ENCODE results near the gene ENPP7.

The ENPP7 gene, protein sequence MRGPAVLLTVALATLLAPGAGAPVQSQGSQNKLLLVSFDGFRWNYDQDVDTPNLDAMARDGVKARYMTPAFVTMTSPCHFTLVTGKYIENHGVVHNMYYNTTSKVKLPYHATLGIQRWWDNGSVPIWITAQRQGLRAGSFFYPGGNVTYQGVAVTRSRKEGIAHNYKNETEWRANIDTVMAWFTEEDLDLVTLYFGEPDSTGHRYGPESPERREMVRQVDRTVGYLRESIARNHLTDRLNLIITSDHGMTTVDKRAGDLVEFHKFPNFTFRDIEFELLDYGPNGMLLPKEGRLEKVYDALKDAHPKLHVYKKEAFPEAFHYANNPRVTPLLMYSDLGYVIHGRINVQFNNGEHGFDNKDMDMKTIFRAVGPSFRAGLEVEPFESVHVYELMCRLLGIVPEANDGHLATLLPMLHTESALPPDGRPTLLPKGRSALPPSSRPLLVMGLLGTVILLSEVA

DNA sequence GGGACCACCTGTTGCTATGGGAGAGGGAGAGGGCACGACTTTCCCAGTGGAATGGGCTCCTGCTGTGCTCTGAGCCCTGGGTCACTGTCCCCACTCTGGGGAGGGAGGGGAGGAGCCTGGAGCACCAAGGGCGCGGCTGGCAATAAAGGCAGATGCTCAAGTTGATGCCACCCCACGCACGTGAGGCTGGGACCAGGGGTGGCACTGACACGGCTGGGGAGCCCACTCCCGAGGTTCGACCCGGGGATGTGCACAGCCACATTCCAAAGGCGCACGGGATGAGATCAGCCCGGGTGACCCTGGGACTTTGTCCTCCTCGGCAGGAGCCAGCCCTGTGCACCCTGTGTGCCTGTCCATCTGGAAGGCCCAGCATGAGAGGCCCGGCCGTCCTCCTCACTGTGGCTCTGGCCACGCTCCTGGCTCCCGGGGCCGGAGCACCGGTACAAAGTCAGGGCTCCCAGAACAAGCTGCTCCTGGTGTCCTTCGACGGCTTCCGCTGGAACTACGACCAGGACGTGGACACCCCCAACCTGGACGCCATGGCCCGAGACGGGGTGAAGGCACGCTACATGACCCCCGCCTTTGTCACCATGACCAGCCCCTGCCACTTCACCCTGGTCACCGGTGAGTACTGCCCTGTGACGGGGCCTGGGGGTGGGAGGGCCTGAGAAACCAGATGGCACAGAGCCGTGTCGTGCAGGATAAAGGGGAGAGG is at the start of gene ENPP7:
Gene ENPP7 (plus strand): TSS at position 175 of the 715 bp plus-strand sequence. CDS start 197 bp downstream, at position 372.
- no peak for DNase-seq

DNA sequence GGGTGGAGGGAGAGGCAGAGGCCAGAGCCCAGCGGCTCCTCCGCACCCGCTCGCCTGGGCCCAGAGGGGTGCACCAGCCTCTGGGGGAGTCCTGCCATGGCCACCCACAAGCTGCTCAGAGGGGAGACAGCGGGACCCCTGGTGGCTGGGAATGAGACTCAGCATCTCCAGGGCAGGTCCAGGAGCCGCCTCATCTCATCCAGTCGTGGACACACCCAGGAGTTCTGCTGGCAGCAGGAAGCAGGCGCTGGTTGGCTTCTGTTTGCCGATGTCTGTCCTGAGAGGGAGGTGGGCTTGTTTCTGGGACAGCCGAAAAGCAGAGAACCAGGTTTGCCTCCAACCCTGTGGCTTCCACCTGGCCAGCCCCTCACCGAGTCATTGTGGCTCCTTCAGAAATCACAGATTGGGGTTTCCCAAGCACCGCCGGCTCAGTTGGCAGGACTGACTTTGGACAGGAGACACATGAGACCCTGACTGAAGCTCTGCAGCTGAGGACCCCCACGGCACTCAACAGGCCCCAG is 49.6 kb upstream of the ENPP7 start:
- DNase-seq: no peak

DNA sequence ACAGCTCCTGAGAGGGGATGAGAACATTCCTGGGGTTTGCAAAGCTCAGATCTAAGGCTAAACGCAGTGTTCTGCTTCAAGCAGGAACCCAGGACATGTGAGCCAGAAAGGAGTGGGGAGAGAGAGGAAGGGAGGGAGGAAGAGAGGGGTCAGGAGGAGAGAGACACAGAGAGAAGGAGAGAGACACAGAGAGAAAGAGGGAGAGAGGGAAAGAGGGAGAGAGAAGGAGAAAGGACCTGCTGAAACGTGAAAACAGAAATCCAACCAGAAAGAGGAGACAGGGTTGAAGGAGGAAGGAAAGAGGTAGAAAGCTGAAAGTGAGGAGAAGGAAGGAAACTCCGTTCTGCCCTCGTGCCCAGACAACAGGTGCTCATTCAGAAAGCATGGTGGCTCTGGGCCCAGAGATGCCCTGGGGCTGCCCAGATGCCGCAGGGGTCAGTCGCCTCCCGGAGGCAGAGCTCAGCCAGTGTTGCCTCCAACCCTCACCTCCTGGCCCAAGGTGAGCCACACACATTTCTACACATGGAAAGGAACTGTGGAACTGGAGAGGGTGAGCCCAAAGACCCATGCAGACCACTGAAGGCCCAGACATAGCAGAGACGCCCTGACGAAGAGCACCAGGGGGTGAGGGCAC is 49.0 kb upstream of the ENPP7 start:
- DNase-seq: no peak

DNA sequence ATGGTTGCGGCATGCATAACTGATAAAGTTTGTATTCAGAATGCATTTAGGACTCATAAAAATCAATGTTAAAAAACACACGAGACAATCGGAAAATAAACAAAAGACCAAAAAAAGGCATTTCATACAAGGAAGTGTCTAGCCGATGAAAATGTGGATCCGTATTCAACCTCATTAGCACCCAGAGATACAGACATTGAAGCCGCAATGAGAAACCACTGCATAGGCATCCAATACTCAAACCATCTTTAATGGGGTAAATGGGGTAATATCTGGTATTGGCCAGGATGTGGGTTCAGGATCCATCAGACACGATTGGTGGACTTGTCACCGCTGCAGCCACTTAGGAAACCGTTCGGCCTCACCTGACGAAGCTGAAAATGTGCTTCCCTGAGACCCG is 47.4 kb upstream of the ENPP7 start:
- no peak for DNase-seq

DNA sequence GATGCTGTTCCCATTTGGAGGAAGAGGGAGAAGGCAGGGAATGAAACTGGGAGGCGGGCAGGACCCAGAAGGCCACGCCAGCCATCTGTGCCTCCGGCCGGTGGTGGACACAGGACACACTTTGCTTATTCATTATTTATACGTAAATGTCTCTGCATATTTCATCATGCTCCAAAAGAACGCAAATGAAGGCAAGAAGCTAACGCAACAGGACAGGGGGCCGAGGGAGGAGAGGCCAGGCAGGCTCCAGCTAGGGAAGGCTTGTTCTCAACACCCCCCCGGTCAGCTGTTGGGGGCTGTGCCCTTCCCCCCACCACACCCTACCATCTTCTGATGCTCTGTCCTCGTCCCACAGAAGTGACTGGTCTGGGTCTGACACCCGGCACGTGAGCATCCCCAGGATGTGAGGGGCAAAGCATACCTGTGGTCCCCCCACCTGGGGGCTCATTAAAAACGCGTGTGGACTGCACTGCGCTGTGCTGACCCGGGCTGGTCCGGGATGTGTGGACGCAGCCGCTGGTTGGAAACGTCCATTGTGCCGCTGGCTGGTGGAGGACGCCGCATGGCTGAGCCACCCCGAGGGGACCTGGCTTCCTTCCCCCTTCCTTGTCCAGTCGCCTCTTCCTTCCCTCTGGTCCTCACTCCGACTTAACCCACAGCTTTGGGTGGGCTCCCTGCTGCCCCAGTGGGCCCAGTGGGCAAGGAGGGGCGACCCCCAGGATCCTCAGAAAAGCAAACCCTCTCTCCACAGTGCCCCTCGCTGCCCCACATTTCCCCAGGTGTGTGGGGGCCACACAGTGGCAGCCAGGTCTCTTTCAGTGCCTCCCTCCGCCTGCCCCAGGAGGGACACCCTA is 46.4 kb upstream of the ENPP7 start:
- DNase-seq: no peak

DNA sequence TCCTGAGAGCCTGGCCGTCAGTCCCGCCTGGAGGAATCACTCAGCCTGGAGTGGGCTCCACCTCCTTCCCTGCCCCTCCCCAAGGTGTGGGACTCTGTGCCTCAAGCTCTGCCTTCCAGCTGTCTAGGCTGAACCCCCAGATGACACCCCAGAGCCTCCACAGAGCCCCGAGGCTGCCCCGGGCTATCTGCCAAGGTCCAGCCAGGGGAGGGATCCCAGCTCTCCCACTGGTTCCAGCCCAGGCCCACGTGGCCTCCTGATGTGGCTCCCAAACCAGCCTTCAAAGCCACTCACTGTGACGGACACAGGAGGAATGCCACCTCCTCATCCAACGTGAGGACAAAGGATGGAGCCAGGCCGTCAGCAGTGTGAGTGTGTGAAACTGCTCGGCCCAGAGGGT is 45.6 kb upstream of the ENPP7 start:
- DNase-seq: no peak

DNA sequence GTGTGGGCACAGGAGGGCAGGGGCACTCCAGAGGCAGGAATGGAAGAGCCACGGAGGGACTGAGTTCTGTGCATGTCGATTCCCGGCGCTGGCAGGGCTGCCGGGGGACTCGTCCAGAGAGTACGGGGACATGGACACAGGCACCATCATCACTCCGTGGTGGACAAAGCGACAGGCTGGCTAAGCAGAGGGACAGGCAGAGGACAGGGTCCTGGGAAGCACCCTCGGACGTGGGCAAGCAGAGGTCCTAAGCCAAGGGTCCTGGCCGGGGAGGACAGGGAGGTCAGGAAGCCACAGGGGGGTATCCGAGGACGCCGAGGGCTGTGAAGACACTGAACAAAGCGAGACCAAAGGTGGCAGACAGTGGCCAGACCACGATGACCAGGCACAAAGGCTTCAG is 44.3 kb upstream of the ENPP7 start:
- no peak for DNase-seq

DNA sequence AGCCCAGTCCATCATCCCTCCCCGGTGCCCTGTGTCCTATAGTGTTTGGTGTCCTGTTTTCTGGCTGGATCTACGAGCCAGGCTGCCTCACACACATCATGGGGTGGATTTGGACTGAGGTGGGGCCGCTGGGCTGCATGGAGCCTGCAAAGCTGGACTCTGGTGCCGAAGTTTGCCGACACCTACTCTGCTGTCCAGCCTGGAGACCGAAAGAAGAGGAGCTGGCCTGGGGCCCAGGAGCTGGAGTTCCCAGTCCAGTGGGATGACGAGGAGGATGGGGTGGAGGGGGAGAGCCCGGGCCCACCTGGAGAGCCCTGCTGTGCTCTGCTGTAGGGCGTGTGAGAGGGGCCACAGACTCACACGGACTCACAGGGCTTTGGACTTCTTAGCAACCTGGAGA is 40.3 kb upstream of the ENPP7 start:
- DNase-seq: no peak

DNA sequence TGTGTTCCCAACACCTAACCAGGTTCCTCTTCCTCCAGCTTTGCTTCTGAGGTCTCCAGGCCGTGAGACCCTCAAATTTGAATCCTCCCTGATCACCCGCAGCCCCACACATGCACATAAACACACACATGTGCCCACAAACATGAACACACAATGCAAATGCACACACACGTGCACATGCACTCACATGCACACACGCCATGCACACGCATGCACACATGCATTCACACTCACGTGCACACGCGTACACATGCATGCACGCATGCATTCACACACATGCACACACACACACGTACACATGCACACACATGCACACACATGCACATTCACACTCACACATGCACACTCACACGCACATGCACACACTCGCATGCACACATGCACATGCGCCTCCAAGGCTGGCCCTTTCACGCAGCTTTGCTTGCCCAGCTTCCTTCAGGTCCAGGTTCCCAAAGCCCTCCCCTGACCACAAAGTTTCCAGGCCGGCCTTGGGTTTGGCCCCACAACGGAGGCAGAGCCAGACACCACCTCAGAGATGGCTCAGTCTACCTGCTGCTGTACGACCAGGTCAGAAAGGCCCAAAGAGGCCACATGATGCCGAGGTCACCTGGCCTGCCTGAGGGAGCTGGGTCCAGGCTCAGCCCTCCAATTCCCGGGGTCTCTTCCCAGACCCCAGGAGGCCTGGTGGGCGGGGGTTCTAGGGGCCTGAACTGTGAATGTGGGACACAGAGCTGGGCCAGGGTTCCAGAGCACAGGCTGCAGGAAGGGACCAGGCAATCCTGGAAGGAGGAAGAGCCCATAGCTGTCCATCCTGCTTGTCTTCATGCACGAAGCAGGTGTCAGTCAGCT is 39.5 kb upstream of the ENPP7 start:
- DNase-seq: no peak

DNA sequence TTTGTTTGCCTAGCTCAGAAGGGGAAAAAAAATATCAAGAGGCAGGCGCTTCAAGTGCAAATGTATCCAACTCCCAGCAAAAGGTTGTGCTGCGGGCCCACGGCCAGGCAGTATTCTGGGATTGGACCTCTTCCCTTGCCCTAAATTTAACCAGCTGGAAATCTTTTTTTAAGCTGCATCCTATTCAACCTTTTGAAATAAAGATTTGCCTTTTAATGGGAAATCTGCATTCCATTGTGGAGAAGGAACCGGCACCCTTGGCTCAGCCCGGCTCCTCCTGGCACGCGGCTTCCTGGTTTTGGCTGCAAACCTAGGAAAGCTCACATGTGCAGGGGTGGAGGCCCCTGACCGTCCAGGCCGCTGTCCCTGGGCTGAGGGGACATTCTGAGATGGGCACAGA is 38.8 kb upstream of the ENPP7 start:
- no peak for DNase-seq

DNA sequence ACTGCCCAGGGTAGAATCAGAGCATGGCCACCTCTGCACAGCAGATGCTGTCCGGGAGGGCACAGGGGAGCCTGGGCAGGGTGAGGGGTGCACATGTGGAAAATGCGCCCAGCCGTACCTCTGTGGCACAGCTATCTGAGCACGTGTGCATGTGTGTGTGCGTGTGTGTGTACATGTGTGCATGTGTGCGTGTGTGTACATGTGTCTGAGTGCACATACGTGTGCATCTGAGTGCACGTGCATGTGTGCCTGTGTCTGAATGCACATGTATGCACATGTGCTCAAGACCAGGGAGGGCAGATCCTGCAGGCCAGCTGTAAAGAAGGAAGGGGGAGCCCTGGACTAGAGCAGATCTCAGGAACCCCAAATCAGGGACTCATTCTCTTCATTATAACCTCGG is 37.3 kb upstream of the ENPP7 start:
- no peak for DNase-seq

DNA sequence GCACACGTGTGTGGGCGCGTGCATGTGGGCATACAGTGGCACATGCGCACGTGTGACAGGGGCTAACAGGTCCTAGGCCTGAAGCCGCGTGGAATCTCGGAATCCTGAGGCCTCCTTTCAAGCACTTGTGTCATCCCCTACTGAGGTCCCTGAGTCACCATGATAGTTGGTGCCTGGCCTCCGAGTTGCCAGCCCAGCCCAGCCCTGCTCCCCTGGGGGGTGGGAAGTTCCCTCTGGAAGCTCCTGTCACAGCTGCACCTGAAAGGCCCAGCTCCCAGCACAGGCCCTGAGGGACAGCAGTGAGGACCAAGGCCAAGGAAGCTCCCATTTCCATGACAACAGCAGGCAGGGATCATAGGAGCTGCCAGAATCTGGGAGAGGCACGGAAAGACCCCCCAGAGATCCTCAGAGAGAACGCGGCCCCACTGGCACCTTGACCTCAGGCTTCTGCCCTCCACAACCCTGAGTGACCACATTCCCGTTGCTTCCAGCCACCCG is 35.4 kb upstream of the ENPP7 start:
- no peak for DNase-seq

DNA sequence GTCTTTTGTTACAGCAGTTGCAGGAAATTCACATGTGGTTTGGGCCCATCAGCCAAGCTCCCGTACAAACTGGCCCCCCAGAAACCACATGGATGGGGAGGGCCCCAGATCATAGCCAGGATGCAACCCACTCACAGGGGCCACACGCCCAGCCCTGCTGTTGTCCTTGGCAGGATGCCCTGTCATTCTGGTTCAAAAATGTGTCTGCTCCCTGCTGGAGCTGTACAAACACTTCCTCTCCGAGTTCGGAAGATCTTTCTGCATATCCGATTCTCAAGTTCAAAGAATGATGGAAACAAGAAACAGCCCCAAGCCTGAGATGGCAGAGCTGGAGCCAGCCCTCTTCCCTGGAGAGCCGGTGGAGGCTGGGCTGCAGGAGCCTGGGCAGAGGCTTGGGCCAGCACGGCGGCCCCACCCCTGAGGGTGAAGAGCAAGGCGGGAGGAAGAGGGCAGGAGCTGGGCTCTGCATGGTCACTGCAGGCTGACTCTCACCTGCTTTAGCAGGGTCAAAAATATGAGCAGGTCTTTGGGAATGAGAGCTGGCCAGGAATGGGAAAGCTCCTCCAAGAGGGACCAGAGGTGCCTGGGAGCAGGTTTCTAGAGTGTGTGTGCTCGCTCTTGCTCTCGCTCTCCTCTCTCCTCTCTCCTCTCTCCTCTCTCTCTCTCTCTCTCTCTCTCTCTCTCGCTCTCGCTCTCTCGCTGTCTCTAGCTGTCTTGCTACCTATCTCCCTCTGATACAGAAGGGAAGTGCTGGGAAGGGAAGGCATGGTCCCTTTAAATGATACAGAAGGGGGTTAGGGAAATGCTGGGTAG is 34.7 kb upstream of the ENPP7 start:
- DNase-seq: peak; percentile 26

DNA sequence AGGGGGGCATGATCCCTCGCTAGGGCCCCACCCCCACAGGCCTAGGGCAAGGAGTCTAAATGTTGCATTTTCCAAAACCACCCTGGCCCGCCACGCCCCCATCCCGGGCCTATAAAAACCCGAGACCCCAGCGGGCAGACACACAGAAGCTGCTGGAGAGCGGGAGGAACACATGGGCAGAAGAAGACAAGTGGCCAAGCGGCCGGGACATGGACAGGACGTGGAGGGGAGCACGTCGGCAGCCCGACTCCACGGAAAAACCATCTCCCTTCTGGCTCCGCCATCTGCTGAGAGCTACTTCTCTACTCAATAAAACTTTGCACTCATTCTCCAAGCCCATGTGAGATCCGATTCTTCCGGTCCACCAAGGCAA is 34.1 kb upstream of the ENPP7 start:
- DNase-seq: no peak

DNA sequence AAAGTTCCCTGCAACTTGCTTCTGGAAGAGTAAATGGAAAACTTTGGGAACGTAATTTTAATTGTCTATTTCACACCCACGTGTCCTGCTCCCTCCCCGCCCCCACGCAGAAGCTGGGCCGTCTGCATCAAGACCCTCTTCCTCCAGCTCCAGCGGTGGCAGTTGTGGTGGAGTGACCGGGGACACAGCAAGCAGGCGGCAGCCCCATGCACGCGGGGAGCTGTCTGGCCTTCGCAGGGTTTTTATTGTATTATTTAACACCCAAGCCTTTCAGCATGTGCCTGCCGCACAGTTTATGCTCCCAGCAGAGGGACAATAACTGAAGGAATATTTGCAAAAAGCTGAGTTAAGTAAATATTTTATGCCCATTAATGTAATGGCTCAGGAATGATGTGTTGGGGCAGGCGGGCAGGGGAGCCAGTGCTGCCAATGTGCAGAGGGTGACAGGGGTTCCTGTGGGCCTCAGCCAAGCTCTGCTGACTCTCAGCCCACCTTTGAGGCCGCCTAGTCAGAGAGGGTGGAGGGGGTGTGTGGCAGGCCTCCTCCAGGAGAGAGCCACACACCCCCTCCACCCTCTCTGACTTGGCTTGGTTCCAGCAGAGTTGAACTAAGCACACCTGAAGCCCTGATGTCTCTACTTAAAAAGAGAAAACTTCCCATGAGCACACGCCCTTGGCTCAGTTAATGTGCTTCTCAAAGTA is 32.4 kb upstream of the ENPP7 start:
- DNase-seq: no peak

DNA sequence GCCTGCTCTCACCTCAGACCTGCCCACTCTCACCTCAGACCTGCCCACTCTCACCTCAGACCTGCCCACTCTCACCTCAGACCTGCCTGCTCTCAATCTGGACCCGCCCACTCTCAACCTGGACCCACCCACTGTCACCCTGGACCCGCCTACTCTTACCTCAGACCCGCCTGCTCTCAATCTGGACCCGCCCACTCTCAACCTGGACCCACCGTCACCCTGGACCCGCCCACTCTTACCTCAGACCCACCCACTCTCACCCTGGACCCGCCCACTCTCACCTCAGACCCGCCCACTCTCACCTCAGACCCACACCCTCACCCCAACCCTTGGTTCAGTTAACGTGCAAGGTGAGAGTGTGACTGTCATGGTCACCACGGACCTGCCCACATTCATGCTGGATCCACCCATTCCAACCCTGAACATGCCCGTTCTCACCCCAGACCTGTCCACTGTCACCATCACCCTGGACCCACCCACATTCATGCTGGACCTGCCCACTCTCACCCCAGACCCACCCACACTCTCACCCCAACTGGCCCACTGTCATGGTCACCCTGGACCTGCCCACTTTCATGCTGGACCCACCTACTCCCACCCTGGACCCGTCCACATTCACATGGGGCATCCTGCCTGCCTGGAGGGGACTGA is 31.2 kb upstream of the ENPP7 start:
- DNase-seq: no peak

DNA sequence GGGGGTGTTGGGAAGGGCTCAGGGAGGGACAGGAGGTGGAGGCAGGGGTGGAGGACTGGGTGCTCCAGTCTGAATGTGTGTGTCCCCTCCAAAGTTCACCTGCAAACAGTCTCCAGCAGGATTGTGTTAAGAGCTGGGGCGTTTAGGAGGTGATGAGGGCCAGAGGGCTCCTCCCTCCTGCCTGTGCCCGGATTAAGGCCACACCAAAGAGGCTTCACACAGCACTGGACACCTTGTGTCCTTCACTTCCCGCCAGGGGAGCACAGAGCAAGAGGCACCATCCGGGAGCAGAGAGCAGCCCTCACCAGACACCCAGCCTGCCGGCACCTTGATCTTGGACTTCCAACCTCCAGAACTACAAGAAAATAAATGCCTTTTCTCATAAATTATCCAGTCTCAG is 30.2 kb upstream of the ENPP7 start:
- no peak for DNase-seq

DNA sequence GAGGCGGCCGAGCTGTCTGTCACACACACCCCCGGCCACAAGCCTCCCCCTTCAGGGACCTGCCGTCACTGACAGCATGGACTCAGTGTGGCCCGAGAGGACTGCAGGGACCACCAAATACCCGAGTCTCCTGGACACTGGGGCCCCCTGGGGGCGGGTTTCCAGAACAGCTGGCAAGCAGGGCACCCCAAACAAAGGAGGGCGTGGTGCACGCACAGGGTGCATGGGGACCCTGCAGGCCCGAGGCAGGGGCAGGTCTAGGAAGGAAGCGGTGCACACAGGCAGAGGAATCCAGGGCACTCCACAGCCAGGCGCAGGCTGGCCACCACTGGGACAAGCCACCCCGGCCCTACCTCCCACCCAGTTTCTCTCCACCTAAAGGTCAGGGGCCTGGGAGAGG is 28.7 kb upstream of the ENPP7 start:
- no peak for DNase-seq

DNA sequence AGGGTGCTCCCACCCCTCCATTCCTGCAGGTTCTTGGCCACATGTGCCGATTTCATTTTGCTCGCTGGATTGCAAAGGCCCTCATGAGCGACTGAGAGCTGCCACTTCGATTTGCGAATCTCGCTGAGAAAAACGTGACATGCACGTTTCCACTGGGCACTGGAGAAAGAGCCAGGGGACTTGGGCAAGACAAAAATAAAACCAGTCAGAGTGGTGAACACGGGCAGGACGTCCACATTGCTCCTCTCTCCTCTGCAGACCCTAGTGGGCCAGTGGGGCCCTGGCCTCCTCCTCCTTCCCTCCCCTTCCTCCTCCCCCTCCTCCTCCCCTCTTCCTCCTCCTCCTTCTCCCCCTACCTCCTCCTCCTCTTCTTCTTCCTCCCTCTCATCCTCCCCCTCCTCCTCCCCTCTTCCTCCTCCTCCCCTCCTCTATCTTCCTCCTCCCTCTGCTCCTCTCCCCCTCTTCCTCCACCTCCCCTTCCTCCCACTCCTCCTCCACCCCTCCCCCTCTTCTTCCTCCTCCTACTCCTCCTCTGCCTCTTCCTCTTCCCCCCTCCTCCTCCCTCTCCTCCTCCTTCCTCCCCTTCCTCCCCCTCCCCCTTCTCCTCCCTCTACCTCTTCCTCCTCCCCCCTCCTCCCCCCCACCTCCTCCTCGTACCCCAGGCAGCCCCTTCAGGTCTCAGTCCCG is 28.1 kb upstream of the ENPP7 start:
- no peak for DNase-seq

Data from DMS79 treated with DMSO at 0.1 percent for 48 hours (cell line).